H9 (cell line): ENCODE data around the gene JUNB. TPM values are rescaled to one million over a fixed set of nuclear protein-coding genes. Genes with fewer than 3 reads are reported as not detected.

Experiments used
- DNase-seq: peaks from one replicate; pipeline ENCODE4 v3.0.0-alpha.2; 2017
- H2AFZ ChIP-seq: one replicate; pipeline ENCODE4 v1.6.1; 2013; ENCODE audit warnings: mild to moderate bottlenecking, low read length, control low read depth, moderate library complexity
- H2AK5ac ChIP-seq: 2 replicates; pipeline ENCODE4 v1.6.1; 2013; ENCODE audit warnings: low read length, control low read depth, mixed read lengths; ENCODE audit not compliant: insufficient read length
- H2BK120ac ChIP-seq: one replicate; pipeline ENCODE4 v1.6.1; 2013; ENCODE audit warnings: low read depth, mild to moderate bottlenecking, low read length, control low read depth, inconsistent platforms; ENCODE audit not compliant: poor library complexity, severe bottlenecking
- H2BK12ac ChIP-seq: 2 replicates; pipeline ENCODE4 v1.6.1; 2013; ENCODE audit warnings: low read length, control low read depth, mixed read lengths, low read depth; ENCODE audit not compliant: insufficient read length
- H2BK15ac ChIP-seq: 2 replicates; pipeline ENCODE4 v1.6.1; 2013; ENCODE audit warnings: low read depth, low read length, control low read depth
- H2BK20ac ChIP-seq: one replicate; pipeline ENCODE4 v1.6.1; 2013; ENCODE audit warnings: low read depth, mild to moderate bottlenecking, low read length, control low read depth, inconsistent platforms; ENCODE audit not compliant: poor library complexity, severe bottlenecking
- H2BK5ac ChIP-seq: 2 replicates; pipeline ENCODE4 v1.6.1; 2013; ENCODE audit warnings: low read length, control low read depth, mixed read lengths; ENCODE audit not compliant: insufficient read length
- H3K14ac ChIP-seq: 2 replicates; pipeline ENCODE4 v1.6.1; 2013; ENCODE audit warnings: low read length, control low read depth; ENCODE audit not compliant: insufficient read depth
- H3K18ac ChIP-seq: 2 replicates; pipeline ENCODE4 v1.6.1; 2013; ENCODE audit warnings: low read depth, mild to moderate bottlenecking, mixed read lengths, low read length, control low read depth; ENCODE audit not compliant: insufficient read length
- H3K23ac ChIP-seq: 2 replicates; pipeline ENCODE4 v1.6.1; 2013; ENCODE audit warnings: low read length, control low read depth, mixed read lengths, low read depth; ENCODE audit not compliant: insufficient read length
- H3K23me2 ChIP-seq: 2 replicates; pipeline ENCODE4 v1.6.1; 2013; ENCODE audit warnings: low read depth, mild to moderate bottlenecking, mixed read lengths, low read length, control low read depth; ENCODE audit not compliant: insufficient read length, poor library complexity, severe bottlenecking
- H3K27ac ChIP-seq: 2 replicates; pipeline ENCODE4 v1.5.1; 2013; ENCODE audit warnings: low read length, control low read depth, mixed read lengths, low read depth; ENCODE audit not compliant: insufficient read length
- H3K27me3 ChIP-seq: 2 replicates; pipeline ENCODE4 v1.6.1; 2013; ENCODE audit warnings: low read length, control low read depth, inconsistent platforms; ENCODE audit not compliant: insufficient read depth
- H3K4ac ChIP-seq: 2 replicates; pipeline ENCODE4 v1.6.1; 2013; ENCODE audit warnings: low read depth, mild to moderate bottlenecking, control low read depth, inconsistent platforms, low read length, moderate library complexity
- H3K4me1 ChIP-seq: 2 replicates; pipeline ENCODE4 v1.6.1; 2013; ENCODE audit warnings: low read length, control low read depth, inconsistent platforms; ENCODE audit not compliant: insufficient read depth
- H3K4me2 ChIP-seq: 2 replicates; pipeline ENCODE4 v1.6.1; 2013; ENCODE audit warnings: low read length, control low read depth, mixed read lengths; ENCODE audit not compliant: insufficient read length, insufficient read depth
- H3K56ac ChIP-seq: 2 replicates; pipeline ENCODE4 v1.6.1; 2013; ENCODE audit warnings: low read depth, mild to moderate bottlenecking, mixed read lengths, low read length, control low read depth; ENCODE audit not compliant: insufficient read length
- H3K79me1 ChIP-seq: 2 replicates; pipeline ENCODE4 v1.6.1; 2013; ENCODE audit warnings: low read depth, mild to moderate bottlenecking, moderate library complexity, low read length, control low read depth, inconsistent platforms; ENCODE audit not compliant: insufficient read depth, poor library complexity, severe bottlenecking
- H3K79me2 ChIP-seq: 2 replicates; pipeline ENCODE4 v1.6.1; 2013; ENCODE audit warnings: low read length, control low read depth, inconsistent platforms; ENCODE audit not compliant: insufficient read depth
- H3K9ac ChIP-seq: 2 replicates; pipeline ENCODE4 v1.6.1; 2013; ENCODE audit warnings: low read length, control low read depth, mixed read lengths; ENCODE audit not compliant: insufficient read length; ENCODE audit errors: extremely low read depth
- H3K9me3 ChIP-seq: one replicate; pipeline ENCODE4 v1.6.1; 2013; ENCODE audit warnings: low read depth, low read length, inconsistent platforms; ENCODE audit not compliant: control insufficient read depth
- H3T11ph ChIP-seq: one replicate; pipeline ENCODE4 v1.6.1; 2013; ENCODE audit warnings: mild to moderate bottlenecking, low read length, control low read depth, inconsistent platforms
- H4K20me1 ChIP-seq: one replicate; pipeline ENCODE4 v1.6.1; 2013; ENCODE audit not compliant: control insufficient read depth, insufficient read length, insufficient read depth
- H4K5ac ChIP-seq: 2 replicates; pipeline ENCODE4 v1.6.1; 2013; ENCODE audit warnings: low read depth, mild to moderate bottlenecking, mixed read lengths, low read length, control low read depth; ENCODE audit not compliant: insufficient read length
- H4K8ac ChIP-seq: replicated peaks from 2 replicates; pipeline ENCODE4 v1.6.1; 2013; ENCODE audit warnings: low read length, control low read depth, mixed read lengths, low read depth; ENCODE audit not compliant: insufficient read length
- H4K91ac ChIP-seq: 2 replicates; pipeline ENCODE4 v1.6.1; 2013; ENCODE audit warnings: low read depth, mild to moderate bottlenecking, moderate library complexity, mixed read lengths, low read length, control low read depth; ENCODE audit not compliant: insufficient read length
- H3K27ac Mint-ChIP-seq, 3 experiments: 2 replicates in 2 of 3; 3 replicates in 1 of 3; pipeline ENCODE4 v1.8.0; 2020 to 2021; ENCODE audit warnings: mixed read lengths in 3 of 3, mild to moderate bottlenecking in 1 of 3, moderate library complexity in 1 of 3
- H3K27me3 Mint-ChIP-seq: 2 replicates; pipeline ENCODE4 v1.8.0; 2021; ENCODE audit warnings: low read depth, mild to moderate bottlenecking, moderate library complexity, mixed read lengths
- H3K36me3 Mint-ChIP-seq, 3 experiments: 2 replicates in 2 of 3; 3 replicates in 1 of 3; pipeline ENCODE4 v1.8.0; 2020 to 2021; ENCODE audit warnings: low read depth in 3 of 3, mixed read lengths in 3 of 3; ENCODE audit not compliant: insufficient read depth in 1 of 3
- H3K4me1 Mint-ChIP-seq, 2 experiments: 2 replicates each; pipeline ENCODE4 v1.8.0; 2020; ENCODE audit warnings: mixed read lengths in 2 of 2
- H3K4me3 Mint-ChIP-seq, 2 experiments: 2 replicates in 1 of 2; 3 replicates in 1 of 2; pipeline ENCODE4 v1.8.0; 2020 to 2021; ENCODE audit warnings: mild to moderate bottlenecking in 2 of 2, mixed read lengths in 2 of 2, moderate library complexity in 1 of 2
- H3K9me3 Mint-ChIP-seq, 2 experiments: 2 replicates in 1 of 2; 3 replicates in 1 of 2; pipeline ENCODE4 v1.8.0; 2020; ENCODE audit warnings: mild to moderate bottlenecking in 2 of 2, mixed read lengths in 2 of 2, moderate library complexity in 1 of 2
- CTCF ChIP-seq: fragments of 200-600 bp; sonication (generic); conservative IDR thresholded peaks from 3 replicates; pipeline ENCODE4 v1.8.0; 2021; ENCODE audit warnings: antibody characterized with exemption, mild to moderate bottlenecking
- WGBS: extraction: QIAGEN DNeasy Blood & Tissue Kit; methylation state at CpG from one replicate; pipeline ENCODE4 v1.1.7; 2013; ENCODE audit warnings: missing lambda C conversion rate, low lambda C conversion rate, mixed read lengths; ENCODE audit not compliant: insufficient read length; ENCODE audit errors: extremely low coverage; 5-methylcytosine and 5-hydroxymethylcytosine counted together
- total RNA-seq: library from RNA; stranded (reverse); gene quantifications from 2 replicates; pipeline ENCODE4 v1.2.1, GENCODE V29; 2021

The JUNB gene
- total RNA-seq, 1 experiment from 2014 or later, result 15.9 TPM

- Mint-ChIP-seq H3K36me3 (peaks cover 24 to 43% (median 41%) of the 10 kb centered on the region in 3 experiments), H3K4me1 (peaks cover 18 to 26% of the 10 kb centered on the region in 2 experiments), H3K27me3 (no peaks in the 10 kb centered on the region), H3K4me3 (no peak overlapping the region), H3K27ac (no peak overlapping the region; a peak in 1 of 7 replicates), H3K9me3 (no peaks in the 10 kb centered on the region)
- Histone ChIP-seq H3K79me2 (no peaks in the 10 kb centered on the region), H4K20me1 (no peaks in the 10 kb centered on the region), H3K9me3 (no peaks in the 10 kb centered on the region), H3K14ac (no peak overlapping the region), H2AK5ac (no peak overlapping the region), H2BK5ac (no peak overlapping the region), H3T11ph (no peak overlapping the region), H2BK12ac (no peak overlapping the region), H3K4me1 (no peaks in the 10 kb centered on the region; the same call in 1 of the 2 replicates), H4K8ac (no peak overlapping the region), H2BK120ac (no peak overlapping the region), H3K23me2 (peaks cover 3% of the 10 kb centered on the region), H4K5ac (no peak overlapping the region), H3K27ac (no peak overlapping the region), H3K56ac (no peak overlapping the region), H3K23ac (no peak overlapping the region), H3K18ac (no peak overlapping the region), H4K91ac (no peak overlapping the region), H3K27me3 (no peaks in the 10 kb centered on the region), H3K4ac (no peak overlapping the region), H2BK15ac (no peak overlapping the region), H2BK20ac (no peak overlapping the region), H3K79me1 (no peaks in the 10 kb centered on the region), H2AFZ (no peak overlapping the region), H3K4me2 (no peak overlapping the region), H3K9ac (no peak overlapping the region)
- DNase-seq, result no peak
- TF ChIP-seq CTCF, result no peak
- WGBS, result no CpG with 5 or more reads among the region's 13 CpGs
Measured at GRCh38 chr19:12770922-12771321, 20.4 kb upstream of the JUNB start.
